IMR-90 (cell line): ENCODE measurements around the gene METRNL.

Experiments used
- BHLHE40 ChIP-seq: fragments of 150-350 bp; IDR thresholded peaks from 2 replicates; pipeline ENCODE4 v1.6.1; 2016; ENCODE audit warnings: mild to moderate bottlenecking, low read depth, low read length
- CEBPB ChIP-seq: IDR thresholded peaks from 2 replicates; pipeline ENCODE4 v1.6.1; 2012; ENCODE audit warnings: low read depth, low read length, improper control_type of control experiment
- FOS ChIP-seq: fragments of 150-350 bp; IDR thresholded peaks from 2 replicates; pipeline ENCODE4 v1.6.1; 2016; ENCODE audit warnings: low read depth, low read length
- POLR2A ChIP-seq: IDR thresholded peaks from 2 replicates; pipeline ENCODE4 v1.6.1; 2012; ENCODE audit warnings: mild to moderate bottlenecking, low read depth, low read length
- RFX5 ChIP-seq: IDR thresholded peaks from 2 replicates; pipeline ENCODE4 v1.8.0; 2012; ENCODE audit warnings: low read depth, mild to moderate bottlenecking, low read length, moderate library complexity
- TF ChIP-seq, protein P1 (sequence below): fragments of 150-350 bp; IDR thresholded peaks from 2 replicates; pipeline ENCODE4 v1.6.1; 2017; ENCODE audit warnings: mild to moderate bottlenecking, antibody characterized with exemption, low read length, low read depth
- TF ChIP-seq, protein P2 (sequence below): conservative IDR thresholded peaks from 2 replicates; pipeline ENCODE4 v1.5.1; 2012; ENCODE audit warnings: mild to moderate bottlenecking, low read depth, low read length, improper control_type of control experiment
- TF ChIP-seq, protein P3 (sequence below): fragments of 150-350 bp; IDR thresholded peaks from 2 replicates; pipeline ENCODE4 v1.6.1; 2016; ENCODE audit warnings: low read depth, mild to moderate bottlenecking, low read length, moderate library complexity, borderline replicate concordance

DNA sequence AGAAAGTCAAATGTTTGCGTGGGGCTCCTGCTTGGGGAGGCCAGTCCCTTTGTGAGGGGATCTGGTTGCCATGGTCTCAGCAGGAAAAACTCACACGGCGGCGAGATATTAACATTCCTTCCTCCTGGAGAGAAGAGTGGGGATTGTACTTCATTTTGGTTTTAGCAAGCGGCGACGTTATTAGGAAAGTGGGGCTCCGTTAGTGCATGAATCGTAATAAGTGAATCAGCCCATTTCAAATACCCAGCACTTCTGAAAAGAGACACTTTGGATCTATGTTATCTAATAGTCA, 41.6 kb upstream of the METRNL start:
- TF ChIP-seq, protein P1, sequence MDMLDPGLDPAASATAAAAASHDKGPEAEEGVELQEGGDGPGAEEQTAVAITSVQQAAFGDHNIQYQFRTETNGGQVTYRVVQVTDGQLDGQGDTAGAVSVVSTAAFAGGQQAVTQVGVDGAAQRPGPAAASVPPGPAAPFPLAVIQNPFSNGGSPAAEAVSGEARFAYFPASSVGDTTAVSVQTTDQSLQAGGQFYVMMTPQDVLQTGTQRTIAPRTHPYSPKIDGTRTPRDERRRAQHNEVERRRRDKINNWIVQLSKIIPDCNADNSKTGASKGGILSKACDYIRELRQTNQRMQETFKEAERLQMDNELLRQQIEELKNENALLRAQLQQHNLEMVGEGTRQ = no peak
- TF ChIP-seq, protein P2, sequence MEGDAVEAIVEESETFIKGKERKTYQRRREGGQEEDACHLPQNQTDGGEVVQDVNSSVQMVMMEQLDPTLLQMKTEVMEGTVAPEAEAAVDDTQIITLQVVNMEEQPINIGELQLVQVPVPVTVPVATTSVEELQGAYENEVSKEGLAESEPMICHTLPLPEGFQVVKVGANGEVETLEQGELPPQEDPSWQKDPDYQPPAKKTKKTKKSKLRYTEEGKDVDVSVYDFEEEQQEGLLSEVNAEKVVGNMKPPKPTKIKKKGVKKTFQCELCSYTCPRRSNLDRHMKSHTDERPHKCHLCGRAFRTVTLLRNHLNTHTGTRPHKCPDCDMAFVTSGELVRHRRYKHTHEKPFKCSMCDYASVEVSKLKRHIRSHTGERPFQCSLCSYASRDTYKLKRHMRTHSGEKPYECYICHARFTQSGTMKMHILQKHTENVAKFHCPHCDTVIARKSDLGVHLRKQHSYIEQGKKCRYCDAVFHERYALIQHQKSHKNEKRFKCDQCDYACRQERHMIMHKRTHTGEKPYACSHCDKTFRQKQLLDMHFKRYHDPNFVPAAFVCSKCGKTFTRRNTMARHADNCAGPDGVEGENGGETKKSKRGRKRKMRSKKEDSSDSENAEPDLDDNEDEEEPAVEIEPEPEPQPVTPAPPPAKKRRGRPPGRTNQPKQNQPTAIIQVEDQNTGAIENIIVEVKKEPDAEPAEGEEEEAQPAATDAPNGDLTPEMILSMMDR = no peak
- TF ChIP-seq POLR2A (no peak), BHLHE40 (no peak), RFX5 (no peak), CEBPB (no peak), FOS (no peak)
- TF ChIP-seq, protein P3, sequence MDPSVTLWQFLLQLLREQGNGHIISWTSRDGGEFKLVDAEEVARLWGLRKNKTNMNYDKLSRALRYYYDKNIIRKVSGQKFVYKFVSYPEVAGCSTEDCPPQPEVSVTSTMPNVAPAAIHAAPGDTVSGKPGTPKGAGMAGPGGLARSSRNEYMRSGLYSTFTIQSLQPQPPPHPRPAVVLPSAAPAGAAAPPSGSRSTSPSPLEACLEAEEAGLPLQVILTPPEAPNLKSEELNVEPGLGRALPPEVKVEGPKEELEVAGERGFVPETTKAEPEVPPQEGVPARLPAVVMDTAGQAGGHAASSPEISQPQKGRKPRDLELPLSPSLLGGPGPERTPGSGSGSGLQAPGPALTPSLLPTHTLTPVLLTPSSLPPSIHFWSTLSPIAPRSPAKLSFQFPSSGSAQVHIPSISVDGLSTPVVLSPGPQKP = no peak
